Activated T-helper 17 cell treated with anti-CD3 and anti-CD28 coated beads, Interleukin-2, amount 50 U/mL, for 72 hours (primary cell): ENCODE results near the gene SREBF1. TPM values are rescaled to one million over a fixed set of nuclear protein-coding genes. Genes with fewer than 3 reads are reported as not detected.

Experiments used
- ATAC-seq: fragments of 150-1000 bp; cut with Tn5 transposase; replicated peaks from 2 replicates; pipeline ENCODE4 v1.10.0; 2021; ENCODE audit warnings: mild to moderate bottlenecking, moderate library complexity
- H3K27ac Mint-ChIP-seq: one replicate; pipeline ENCODE4 v1.8.0; 2022; ENCODE audit warnings: mixed read lengths
- H3K27me3 Mint-ChIP-seq: one replicate; pipeline ENCODE4 v1.8.0; 2022; ENCODE audit warnings: mixed read lengths
- H3K36me3 Mint-ChIP-seq: one replicate; pipeline ENCODE4 v1.8.0; 2022; ENCODE audit warnings: low read depth, mild to moderate bottlenecking, mixed read lengths
- H3K4me1 Mint-ChIP-seq: one replicate; pipeline ENCODE4 v1.8.0; 2022; ENCODE audit warnings: mixed read lengths
- H3K4me3 Mint-ChIP-seq: one replicate; pipeline ENCODE4 v1.8.0; 2022; ENCODE audit warnings: mild to moderate bottlenecking, mixed read lengths
- H3K9me3 Mint-ChIP-seq: one replicate; pipeline ENCODE4 v1.8.0; 2022; ENCODE audit warnings: mixed read lengths
- total RNA-seq, 2 donors: library from RNA; stranded (reverse); gene quantifications; one replicate each; pipeline ENCODE4 v1.2.3, GENCODE V29; 2022

The SREBF1 gene
- total RNA-seq, 2 donors from 2014 or later, result 65.5 to 74.1 TPM

GRCh38 chr17:17868641-17869522, 32.1 kb upstream of the SREBF1 start:
- Mint-ChIP-seq H3K36me3 (peaks cover 12% of the 10 kb centered on the region), H3K27me3 (no peaks in the 10 kb centered on the region), H3K4me1 (no peaks in the 10 kb centered on the region), H3K9me3 (no peaks in the 10 kb centered on the region), H3K4me3 (no peak overlapping the region), H3K27ac (no peak overlapping the region)
- ATAC-seq, result no peak

GRCh38 chr17:17866897-17867296, 30.1 kb upstream of the SREBF1 start:
- Mint-ChIP-seq H3K27ac (no peak overlapping the region), H3K4me1 (peaks cover 6% of the 10 kb centered on the region), H3K27me3 (no peaks in the 10 kb centered on the region), H3K36me3 (peaks cover 12% of the 10 kb centered on the region), H3K4me3 (no peak overlapping the region), H3K9me3 (no peaks in the 10 kb centered on the region)
- ATAC-seq, result no peak

GRCh38 chr17:17866425-17866824, 29.6 kb upstream of the SREBF1 start:
- Mint-ChIP-seq H3K4me1 (peaks cover 6% of the 10 kb centered on the region), H3K36me3 (peaks cover 12% of the 10 kb centered on the region), H3K27ac (no peak overlapping the region), H3K4me3 (no peak overlapping the region), H3K27me3 (no peaks in the 10 kb centered on the region), H3K9me3 (no peaks in the 10 kb centered on the region)
- no peak for ATAC-seq

GRCh38 chr17:17865035-17865434, 28.2 kb upstream of the SREBF1 start:
- no peak for ATAC-seq
- no peak overlapping the region for H3K27ac Mint-ChIP-seq
- H3K4me3 Mint-ChIP-seq, result no peak overlapping the region
- no peaks in the 10 kb centered on the region for H3K9me3 Mint-ChIP-seq
- peaks cover 6% of the 10 kb centered on the region for H3K4me1 Mint-ChIP-seq
- H3K27me3 Mint-ChIP-seq, result no peaks in the 10 kb centered on the region
- peaks cover 12% of the 10 kb centered on the region for H3K36me3 Mint-ChIP-seq

- no peaks in the 10 kb centered on the region for H3K9me3 Mint-ChIP-seq
- no peak for ATAC-seq
- H3K36me3 Mint-ChIP-seq, result no peaks in the 10 kb centered on the region
- no peaks in the 10 kb centered on the region for H3K27me3 Mint-ChIP-seq
- no peak overlapping the region for H3K4me3 Mint-ChIP-seq
- peaks cover 7% of the 10 kb centered on the region for H3K4me1 Mint-ChIP-seq
- H3K27ac Mint-ChIP-seq, result no peak overlapping the region
Observed at GRCh38 chr17:17860766-17861107, 24.0 kb upstream of the SREBF1 start.

GRCh38 chr17:17859909-17860765, 23.4 kb upstream of the SREBF1 start:
- ATAC-seq, result peak; percentile 91
- no peaks in the 10 kb centered on the region for H3K9me3 Mint-ChIP-seq
- H3K27ac Mint-ChIP-seq, result no peak overlapping the region
- no peak overlapping the region for H3K4me3 Mint-ChIP-seq
- H3K36me3 Mint-ChIP-seq, result no peaks in the 10 kb centered on the region
- H3K4me1 Mint-ChIP-seq, result peaks cover 13% of the 10 kb centered on the region
- no peaks in the 10 kb centered on the region for H3K27me3 Mint-ChIP-seq

GRCh38 chr17:17857496-17857895, 20.7 kb upstream of the SREBF1 start:
- Mint-ChIP-seq H3K9me3 (no peaks in the 10 kb centered on the region), H3K27ac (no peak overlapping the region), H3K4me1 (peaks cover 22% of the 10 kb centered on the region), H3K27me3 (no peaks in the 10 kb centered on the region), H3K36me3 (peaks cover 4% of the 10 kb centered on the region), H3K4me3 (no peak overlapping the region)
- no peak for ATAC-seq

- Mint-ChIP-seq H3K9me3 (no peaks in the 10 kb centered on the region), H3K27ac (no peak overlapping the region), H3K36me3 (peaks cover 4% of the 10 kb centered on the region), H3K27me3 (no peaks in the 10 kb centered on the region), H3K4me3 (no peak overlapping the region), H3K4me1 (peaks cover 32% of the 10 kb centered on the region)
- no peak for ATAC-seq
Observed at GRCh38 chr17:17856386-17856785, 19.6 kb upstream of the SREBF1 start.

- H3K4me1 Mint-ChIP-seq, result peaks cover 36% of the 10 kb centered on the region
Observed at GRCh38 chr17:17855976-17856375, 19.2 kb upstream of the SREBF1 start.

GRCh38 chr17:17853811-17854447, 17.1 kb upstream of the SREBF1 start:
- H3K4me1 Mint-ChIP-seq, result peaks cover 52% of the 10 kb centered on the region
- H3K27ac Mint-ChIP-seq, result peak overlapping the region; percentile 80
- H3K27me3 Mint-ChIP-seq, result no peaks in the 10 kb centered on the region
- H3K36me3 Mint-ChIP-seq, result peaks cover 4% of the 10 kb centered on the region
- peak overlapping the region; percentile 74 for H3K4me3 Mint-ChIP-seq
- peak; percentile 73 for ATAC-seq
- H3K9me3 Mint-ChIP-seq, result no peaks in the 10 kb centered on the region

More at GRCh38 chr17:17855976-17856375, 19.2 kb upstream of the SREBF1 start:
- no peak overlapping the region for H3K4me3 Mint-ChIP-seq
- peaks cover 4% of the 10 kb centered on the region for H3K36me3 Mint-ChIP-seq
- H3K27ac Mint-ChIP-seq, result peak overlapping the region; percentile 9
- no peaks in the 10 kb centered on the region for H3K27me3 Mint-ChIP-seq
- ATAC-seq, result no peak
- no peaks in the 10 kb centered on the region for H3K9me3 Mint-ChIP-seq

GRCh38 chr17:17852930-17853329, 16.1 kb upstream of the SREBF1 start:
- Mint-ChIP-seq H3K27ac (peak overlapping the region; percentile 80), H3K27me3 (no peaks in the 10 kb centered on the region), H3K4me3 (peak overlapping the region; percentile 74), H3K4me1 (peaks cover 54% of the 10 kb centered on the region), H3K9me3 (no peaks in the 10 kb centered on the region), H3K36me3 (peaks cover 4% of the 10 kb centered on the region)
- no peak for ATAC-seq

GRCh38 chr17:17851103-17852002, 14.6 kb upstream of the SREBF1 start:
- peak overlapping the region; percentile 78 for H3K4me3 Mint-ChIP-seq

GRCh38 chr17:17849845-17850373, 13.1 kb upstream of the SREBF1 start:
- Mint-ChIP-seq H3K27me3 (no peaks in the 10 kb centered on the region), H3K36me3 (peaks cover 4% of the 10 kb centered on the region), H3K4me3 (peak overlapping the region; percentile 78), H3K9me3 (no peaks in the 10 kb centered on the region), H3K4me1 (peaks cover 47% of the 10 kb centered on the region), H3K27ac (peak overlapping the region; percentile 96)
- ATAC-seq, result peak; percentile 25

More at GRCh38 chr17:17851103-17852002, 14.6 kb upstream of the SREBF1 start:
- H3K27me3 Mint-ChIP-seq, result no peaks in the 10 kb centered on the region
- ATAC-seq, result no peak
- H3K4me1 Mint-ChIP-seq, result peaks cover 54% of the 10 kb centered on the region
- no peaks in the 10 kb centered on the region for H3K9me3 Mint-ChIP-seq
- peaks cover 4% of the 10 kb centered on the region for H3K36me3 Mint-ChIP-seq
- H3K27ac Mint-ChIP-seq, result peak overlapping the region; percentile 4
